Measurements from ENCODE around the gene EYS.
"Not testable (repeated sequence)": the region's sequence is repeated elsewhere in the genome, so short reads cannot be mapped to it uniquely, and the experiment has no call there.

The EYS gene

GRCh38 chr6:63795006-63795405 is 1912.0 kb downstream of the EYS start:
- DNase-seq (ENCODE audit: low read depth in 2 of 2) = no peak

GRCh38 chr6:63793465-63794137 is 1913.4 kb downstream of the EYS start:
- no peak for DNase-seq (ENCODE audit: low read depth in 2 of 2)

DNA sequence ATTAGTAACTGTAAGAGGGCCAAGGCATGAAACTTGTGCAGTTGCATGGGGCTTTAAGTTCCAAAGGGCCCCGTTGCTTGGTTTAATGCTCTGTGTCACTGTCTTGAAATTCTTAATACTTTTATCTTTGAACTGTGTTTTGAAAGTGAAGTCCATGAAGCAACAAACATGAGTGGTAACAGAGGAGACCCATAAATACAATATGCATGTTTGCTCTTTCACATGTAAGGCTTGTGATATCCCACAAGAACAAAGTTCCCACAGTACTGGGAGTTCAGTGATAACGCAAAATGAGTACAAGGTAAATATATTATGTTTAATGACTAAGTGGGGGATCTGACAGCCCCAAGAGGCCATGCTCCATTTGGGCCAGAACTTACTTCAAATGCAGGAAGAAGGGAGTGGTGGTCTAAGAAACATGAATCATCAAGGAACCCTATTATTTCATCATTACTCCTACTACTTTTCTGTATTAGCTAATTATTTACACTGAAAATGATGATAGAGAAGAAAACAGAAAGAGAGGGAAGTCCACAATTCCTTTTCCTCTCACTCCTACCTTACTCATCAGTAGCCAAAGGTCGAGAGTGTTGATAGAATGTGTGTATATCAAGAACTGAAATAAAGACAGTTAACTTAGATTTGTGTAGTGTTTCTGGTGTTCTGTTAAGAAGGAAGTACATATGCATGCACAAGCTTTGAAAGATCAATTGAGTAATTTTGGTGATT is 1914.1 kb downstream of the EYS start:
- DNase-seq (ENCODE audit: low read depth in 2 of 2) = no peak

DNA sequence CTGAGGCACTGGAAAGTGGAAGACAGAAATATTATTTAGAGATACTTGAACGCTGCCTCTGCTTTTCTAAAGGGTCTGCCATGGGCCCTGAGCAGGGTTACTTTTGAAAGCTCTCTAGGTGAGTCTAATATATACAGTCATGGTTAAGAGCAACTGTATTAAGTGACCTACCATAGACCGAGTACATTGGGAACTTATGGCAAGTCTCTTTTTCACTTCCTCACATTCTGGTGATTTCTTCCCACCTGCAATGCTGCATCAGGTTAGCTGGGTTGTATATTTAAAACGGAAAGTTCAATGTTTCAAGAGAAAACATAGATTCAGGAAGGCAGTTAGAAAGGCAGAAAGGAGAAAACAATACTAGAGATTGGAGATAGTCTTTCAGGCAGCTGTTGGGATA is 1916.7 kb downstream of the EYS start:
- no peak for DNase-seq (ENCODE audit: low read depth in 2 of 2)

DNA sequence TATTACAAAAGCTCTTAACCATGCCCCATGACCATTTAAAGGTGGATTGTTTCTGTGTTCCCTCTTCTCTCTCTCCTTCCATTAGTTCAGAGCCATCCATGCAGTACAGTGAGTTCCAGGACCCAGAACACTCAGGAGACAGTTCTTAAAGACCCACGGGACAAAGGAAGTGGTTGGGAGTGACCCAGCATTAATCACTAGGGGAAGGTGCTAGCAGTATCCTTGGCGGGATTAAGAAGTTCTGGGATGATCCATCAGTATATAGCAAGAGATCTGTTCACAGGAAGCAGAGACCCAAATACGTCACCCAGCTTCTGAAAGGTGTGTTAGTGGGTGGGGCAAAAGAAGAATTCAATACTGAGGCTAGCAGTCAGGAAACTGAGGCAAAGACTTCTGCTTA is 1917.3 kb downstream of the EYS start:
- DNase-seq (ENCODE audit: low read depth in 2 of 2) = no peak

DNA sequence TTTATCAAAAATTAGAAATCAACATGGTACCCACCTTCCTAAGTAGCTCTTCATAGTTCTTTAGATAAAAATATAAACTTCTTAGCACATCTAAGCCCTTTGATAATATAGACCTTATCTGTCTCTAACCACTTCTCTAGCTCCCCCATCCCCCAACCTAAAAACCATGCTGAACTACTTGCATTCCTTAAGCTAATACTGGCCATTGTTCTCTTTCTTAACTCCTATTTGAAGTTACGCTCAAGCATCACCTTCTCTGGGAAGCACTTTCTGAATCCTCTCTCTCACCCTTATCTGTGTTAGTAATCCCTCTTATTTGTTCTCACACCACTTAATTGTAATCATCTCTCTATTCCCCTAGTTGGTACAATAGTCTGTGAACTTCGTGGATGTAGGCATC is 1918.5 kb downstream of the EYS start:
- DNase-seq (ENCODE audit: low read depth in 2 of 2) = no peak

DNA sequence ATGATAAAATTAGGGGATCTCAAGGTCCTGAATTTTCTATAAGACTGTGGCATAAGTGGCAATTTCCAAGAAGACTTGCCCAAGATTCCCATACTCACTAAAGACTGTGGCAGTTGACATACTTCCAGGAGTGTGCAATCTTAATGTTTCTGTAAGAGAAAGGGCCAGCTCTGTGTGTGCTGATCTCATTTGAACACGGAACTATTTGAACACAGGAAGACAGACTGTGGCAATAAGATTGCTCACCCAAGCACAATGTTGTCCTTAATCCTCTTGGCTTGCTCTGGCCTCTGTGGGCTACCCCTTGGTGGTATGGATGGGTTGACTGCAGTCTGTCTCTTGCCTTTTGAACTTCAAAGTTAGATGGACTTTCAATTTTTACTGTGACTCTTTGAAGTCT is 1920.0 kb downstream of the EYS start:
- DNase-seq (ENCODE audit: low read depth in 2 of 2) = no peak

DNA sequence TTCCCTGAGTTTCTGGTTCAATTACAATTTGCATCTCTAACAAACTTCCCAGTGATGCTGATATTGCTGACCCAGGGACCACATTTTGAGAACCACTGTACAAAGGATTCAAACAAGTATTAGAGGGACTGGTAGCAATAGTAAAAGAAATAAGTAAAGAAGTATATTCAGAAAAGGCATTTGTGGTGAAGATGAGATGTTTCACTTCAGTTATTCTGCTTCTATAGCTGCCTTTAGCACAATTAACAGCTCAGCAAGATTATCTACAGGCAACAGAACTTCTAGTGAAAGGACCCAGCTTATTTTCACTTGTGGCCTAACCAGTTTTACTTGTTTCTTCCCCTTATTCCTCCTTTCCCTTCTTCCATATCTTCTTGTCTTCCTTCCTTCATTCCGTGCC is 1922.0 kb downstream of the EYS start:
- no peak for DNase-seq (ENCODE audit: low read depth in 2 of 2)

DNA sequence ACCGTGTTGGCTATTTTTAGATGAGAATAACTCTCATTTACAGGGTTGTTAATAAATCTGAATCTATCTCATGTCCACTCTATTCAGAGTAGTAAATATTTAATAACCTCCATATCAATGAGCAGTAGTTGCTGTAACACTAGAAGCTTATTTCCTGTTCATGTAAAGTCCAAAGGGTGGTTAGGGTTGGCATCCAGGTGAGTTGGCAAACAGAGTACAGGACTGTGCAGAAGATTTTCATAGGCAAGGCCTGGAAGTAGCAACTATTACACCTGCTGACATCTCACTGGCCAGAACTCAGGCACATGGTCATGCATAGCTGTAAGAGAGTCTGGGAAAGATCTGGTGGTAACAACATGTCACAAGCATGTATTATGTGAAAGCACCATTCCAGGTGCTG is 1923.9 kb downstream of the EYS start:
- DNase-seq (ENCODE audit: low read depth in 2 of 2) = no peak

DNA sequence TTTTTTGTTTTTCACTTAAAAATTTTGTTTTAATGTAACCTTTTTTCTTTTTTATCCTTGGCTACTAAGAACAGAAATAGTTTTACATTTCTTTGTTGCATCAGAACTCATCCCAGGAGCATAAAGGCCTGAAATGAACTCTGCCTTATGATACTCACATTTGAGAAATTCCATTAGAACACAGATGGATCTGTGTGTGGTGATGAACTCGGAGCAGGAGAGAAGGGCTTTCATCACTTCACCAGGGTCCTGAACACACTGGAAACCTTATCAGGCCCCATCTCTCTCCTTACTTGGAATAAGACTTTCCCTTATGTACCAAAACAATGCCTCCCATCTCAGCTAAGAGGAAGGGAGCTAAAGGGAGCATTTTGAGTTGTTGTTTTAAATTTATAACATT is 1932.1 kb downstream of the EYS start:
- DNase-seq (ENCODE audit: low read depth in 2 of 2) = no peak

DNA sequence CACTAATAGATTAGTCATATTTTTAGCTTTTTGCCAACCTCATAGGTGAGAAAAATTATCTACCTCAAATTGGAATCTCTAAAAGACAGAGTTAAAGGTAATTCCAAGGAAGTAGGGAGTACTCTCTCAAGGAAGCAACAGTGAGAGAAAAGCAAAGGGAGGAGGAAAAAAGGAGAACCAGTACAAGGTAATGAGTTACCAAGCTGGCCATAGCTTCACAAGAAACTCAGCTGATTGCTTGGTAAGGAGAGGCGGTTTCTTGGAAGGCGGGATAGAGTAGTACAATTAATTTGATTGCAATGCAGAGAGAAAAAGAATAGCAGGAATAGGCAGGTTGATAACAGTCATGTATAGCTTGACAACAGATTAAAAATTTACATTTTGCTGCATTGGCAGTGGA is 1933.8 kb downstream of the EYS start:
- no peak for DNase-seq (ENCODE audit: low read depth in 2 of 2)

GRCh38 chr6:63765828-63766227 is 1941.2 kb downstream of the EYS start:
- no peak for DNase-seq (ENCODE audit: low read depth in 2 of 2)

DNA sequence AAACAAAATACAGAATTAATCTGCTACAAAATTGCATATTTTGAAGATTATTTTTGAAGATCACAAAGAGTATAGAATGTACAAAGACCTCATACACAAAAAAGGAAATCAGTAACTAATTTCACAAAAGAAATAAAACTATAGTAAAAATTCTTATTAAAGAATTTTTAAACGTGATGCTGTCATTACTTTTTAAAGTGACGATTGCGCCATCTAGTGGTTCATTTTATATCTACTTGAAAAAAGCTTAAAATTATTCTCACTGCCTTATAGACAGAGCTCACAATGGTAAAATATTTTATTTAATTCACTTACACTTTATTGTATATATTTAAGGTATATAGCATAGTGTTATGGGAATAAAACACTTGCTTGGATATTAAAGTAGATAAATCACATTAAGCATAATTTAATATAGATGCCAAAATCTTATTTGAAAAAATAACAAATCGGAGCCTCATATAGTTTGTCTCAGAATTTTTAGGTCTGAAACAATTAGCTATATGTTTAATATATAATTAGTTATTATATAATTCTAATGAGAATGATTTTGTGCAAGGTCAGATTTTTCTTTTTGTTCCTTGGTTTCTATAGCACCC is 1942.6 kb downstream of the EYS start:
- DNase-seq (ENCODE audit: low read depth in 2 of 2) = no peak

DNA sequence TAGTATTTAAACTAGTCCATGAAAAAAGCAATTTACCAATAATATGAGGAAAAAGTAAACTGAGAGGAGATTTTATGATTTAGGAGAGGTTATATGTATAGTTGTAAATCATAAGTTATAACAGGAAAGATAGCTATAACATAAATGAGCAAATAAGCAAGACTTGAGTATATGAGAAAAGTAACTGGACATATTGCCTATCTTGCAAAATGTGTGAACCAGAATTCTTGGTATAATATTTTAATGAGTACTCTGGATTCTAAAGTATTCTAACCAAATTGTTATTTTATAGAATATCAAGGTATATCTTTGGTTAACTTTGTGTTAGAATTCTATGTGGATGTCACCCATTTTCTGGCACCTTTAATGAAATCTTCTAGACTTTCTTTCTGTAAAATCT is 1946.8 kb downstream of the EYS start:
- no peak for DNase-seq (ENCODE audit: low read depth in 2 of 2)

DNA sequence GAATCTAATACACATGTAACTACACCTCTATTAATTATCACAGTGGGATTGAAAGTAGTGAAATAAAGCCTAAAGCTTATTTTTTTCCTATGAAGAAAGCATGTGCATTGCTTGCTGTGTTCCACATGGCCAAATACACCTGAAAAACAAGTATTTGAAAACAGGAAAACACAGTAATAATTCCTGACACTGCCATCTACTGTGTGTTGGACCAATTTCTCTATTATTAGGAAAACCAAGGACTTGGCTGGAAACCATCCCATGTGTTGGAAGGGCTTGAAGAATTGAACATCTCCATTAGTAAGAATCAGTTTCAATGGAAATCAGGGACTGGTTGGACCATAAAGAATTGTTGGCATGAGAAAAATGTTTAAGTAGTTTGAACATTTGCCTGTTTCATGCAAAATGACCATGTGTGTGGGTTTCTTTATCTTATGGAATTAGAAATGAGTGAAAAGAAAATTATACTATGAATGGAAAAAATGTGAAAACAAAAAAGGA is 1947.4 kb downstream of the EYS start:
- no peak for DNase-seq (ENCODE audit: low read depth in 2 of 2)

DNA sequence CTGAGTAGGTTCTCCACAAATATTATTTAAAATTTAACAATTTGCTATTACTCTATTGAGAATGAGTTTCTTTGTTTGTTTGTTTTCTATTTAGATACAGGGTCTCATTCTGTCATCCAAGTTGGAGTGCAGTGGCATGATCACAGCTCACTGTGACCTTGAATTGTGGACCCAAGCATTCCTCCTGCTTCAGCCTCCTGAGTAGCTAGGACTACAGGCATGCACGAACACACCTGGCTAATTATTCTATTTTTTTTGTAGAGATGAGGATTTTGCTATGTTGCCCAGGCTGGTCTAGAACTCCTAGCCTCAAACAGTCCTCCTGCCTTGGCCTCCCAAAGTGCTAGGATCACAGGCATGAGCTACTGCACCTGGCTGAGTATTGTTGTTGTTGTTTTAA is 1949.2 kb downstream of the EYS start:
- DNase-seq (ENCODE audit: low read depth in 2 of 2) = no peak

GRCh38 chr6:63757275-63757674 is 1949.8 kb downstream of the EYS start:
- DNase-seq (ENCODE audit: low read depth in 2 of 2) = not testable (repeated sequence)

GRCh38 chr6:63750400-63750799 is 1956.6 kb downstream of the EYS start:
- DNase-seq (ENCODE audit: low read depth in 2 of 2) = no peak

GRCh38 chr6:63745784-63746183 is 1961.2 kb downstream of the EYS start:
- DNase-seq (ENCODE audit: low read depth in 2 of 2) = no peak

- no peak for DNase-seq (ENCODE audit: low read depth in 2 of 2)
Observed at GRCh38 chr6:63744810-63745209, 1962.2 kb downstream of the EYS start.

DNA sequence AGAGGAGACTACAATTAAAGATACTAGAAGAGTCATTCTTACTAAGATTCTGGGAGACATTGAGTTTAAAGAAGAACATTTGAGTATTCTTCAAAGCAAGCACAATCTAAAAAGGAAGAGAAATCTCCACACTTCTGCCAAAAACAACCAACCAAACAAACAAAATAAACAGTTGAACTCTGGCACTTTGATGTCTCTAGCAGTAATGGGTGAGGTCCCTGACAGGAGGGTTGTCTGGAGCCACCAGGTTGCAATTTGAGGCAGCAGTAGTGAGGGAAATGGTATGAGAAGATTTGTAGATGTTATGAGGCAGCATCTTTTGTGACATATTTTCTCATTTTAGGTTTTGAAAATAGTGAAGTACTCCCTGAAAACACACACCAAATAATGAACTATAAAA is 1963.3 kb downstream of the EYS start:
- no peak for DNase-seq (ENCODE audit: low read depth in 2 of 2)

DNA sequence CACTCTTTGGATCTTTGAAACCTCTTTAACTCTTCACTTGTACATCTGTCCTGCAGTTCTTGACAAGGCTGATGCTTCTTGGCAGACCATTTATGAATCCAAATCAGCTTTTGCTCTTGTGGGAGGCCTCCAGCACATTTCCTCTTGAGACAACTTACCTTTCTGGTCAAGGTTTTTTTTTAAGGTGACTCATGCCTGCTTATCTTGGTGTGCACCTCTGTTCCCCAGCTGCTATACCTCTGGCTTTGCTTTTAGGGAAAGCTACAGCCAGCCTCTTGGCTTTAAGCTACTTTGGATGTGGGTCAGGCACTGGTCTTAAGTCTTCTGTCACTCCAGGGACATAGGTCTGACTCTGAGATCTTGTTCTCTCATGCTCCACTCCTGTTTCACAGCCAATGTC is 1965.0 kb downstream of the EYS start:
- DNase-seq (ENCODE audit: low read depth in 2 of 2) = no peak

DNA sequence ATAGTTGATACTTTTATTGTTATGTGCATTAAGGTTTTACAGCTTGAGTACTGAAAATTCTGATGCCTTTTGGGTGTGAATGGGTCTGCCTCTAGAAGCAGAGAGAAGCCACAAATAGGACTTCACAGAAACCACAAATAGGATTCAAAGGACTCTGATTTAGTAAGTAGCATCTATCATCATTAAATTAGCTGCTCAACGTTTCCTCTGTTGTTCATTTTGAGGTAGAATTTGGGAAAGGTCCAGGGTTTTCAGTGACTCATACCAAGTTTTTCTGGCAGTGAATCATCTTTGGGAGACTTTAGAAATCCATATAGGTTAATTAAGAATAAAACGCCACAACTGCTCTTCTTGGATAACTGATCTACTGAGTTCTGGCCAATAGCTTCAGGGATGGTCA is 1966.3 kb downstream of the EYS start:
- no peak for DNase-seq (ENCODE audit: low read depth in 2 of 2)
